GM12873 (cell line): Measurements from ENCODE around the gene KCNC2.

ENCODE experiments used
- TF ChIP-seq, protein P1 (sequence below): IDR thresholded peaks from 2 replicates; pipeline ENCODE4 v1.5.1; 2012; ENCODE audit warnings: low read depth, mild to moderate bottlenecking, moderate library complexity, low read length, control low read depth; ENCODE audit not compliant: insufficient read depth; ENCODE audit errors: missing control alignments

KCNC2 gene

DNA sequence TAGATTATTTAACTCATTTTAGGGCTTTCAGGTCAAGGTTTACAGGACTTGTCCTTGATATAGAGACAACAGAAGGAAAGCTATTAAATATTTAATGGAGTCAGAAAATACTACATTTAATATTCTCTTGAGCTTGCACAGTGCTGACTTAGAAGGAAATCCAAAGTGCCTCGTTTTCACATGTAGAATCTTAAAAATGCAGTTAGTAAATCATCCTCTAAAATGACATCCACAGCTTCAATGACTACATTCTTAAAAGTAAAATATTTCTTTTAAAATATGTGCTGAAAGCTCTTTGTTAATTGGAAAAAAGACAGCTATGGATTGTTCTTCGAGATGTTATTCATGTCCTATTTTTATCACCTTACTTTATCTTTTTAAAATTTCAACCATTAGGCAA lies 146.9 kb downstream of the KCNC2 start:
- TF ChIP-seq, protein P1, sequence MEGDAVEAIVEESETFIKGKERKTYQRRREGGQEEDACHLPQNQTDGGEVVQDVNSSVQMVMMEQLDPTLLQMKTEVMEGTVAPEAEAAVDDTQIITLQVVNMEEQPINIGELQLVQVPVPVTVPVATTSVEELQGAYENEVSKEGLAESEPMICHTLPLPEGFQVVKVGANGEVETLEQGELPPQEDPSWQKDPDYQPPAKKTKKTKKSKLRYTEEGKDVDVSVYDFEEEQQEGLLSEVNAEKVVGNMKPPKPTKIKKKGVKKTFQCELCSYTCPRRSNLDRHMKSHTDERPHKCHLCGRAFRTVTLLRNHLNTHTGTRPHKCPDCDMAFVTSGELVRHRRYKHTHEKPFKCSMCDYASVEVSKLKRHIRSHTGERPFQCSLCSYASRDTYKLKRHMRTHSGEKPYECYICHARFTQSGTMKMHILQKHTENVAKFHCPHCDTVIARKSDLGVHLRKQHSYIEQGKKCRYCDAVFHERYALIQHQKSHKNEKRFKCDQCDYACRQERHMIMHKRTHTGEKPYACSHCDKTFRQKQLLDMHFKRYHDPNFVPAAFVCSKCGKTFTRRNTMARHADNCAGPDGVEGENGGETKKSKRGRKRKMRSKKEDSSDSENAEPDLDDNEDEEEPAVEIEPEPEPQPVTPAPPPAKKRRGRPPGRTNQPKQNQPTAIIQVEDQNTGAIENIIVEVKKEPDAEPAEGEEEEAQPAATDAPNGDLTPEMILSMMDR = no peak

DNA sequence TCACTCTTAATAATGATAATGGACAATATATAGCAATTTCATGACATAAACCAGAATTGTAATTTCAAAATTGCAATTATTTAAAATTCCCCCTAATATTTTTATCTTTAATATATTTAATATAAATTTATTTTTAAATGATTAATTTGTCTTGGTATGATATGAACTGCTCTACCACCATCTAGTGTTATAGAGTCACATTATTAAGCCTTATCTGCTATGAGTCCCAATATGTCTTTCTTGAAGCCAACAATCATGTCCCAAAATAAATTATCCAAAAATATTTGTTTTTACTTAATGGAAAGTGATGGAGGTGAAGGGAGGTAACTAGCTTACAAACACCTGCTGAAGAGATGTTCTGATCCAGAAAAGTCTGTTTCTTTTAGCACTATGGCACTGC lies 151.4 kb downstream of the KCNC2 start:
- TF ChIP-seq, protein P1 = no peak

DNA sequence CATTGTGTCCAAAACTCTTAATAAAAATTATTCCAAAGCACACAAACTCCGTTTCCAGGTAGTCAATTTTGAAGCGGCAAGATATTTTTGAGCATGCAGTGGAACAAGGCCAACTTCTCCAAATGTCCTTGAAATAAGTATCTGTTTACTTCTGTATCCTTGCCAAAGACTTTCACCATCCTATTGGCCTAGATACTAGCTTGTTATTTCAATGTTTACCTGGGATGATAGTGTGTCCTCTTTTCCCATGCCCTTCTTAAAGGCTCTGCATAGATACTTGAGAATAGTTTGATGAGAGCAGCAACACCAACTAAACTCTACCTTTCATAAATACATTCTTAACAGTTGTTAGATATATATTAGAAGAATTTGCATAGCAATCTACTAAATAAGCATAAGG lies 160.9 kb downstream of the KCNC2 start:
- TF ChIP-seq, protein P1 = no peak

DNA sequence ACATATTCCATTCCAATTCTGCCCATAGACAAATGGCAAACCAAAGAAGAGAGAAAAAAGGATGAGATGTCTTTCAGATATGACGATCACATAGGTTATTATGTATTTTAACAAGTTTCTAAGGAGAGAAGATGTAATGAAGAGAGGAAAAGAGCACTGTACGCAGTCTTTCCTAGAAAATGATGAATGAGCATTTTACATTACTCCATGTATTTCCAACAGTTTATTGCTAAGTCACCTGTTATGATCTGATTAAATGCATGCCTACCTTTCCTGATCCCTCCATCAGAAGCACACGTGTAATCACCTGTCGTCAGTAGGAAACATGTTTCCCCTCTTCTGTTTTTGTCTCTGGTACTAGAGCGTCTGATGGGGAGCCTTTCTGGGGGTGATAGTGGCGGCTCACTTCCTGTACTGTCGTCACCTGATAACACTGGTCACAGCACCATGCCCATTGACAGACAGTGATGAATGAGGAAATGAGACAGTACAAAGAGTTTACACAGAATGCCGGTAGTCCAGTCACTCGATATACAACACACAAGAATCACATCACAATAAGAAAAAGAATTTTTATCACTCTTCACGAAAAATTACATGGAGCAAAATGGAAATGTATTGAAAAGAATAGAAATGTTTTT lies 161.6 kb downstream of the KCNC2 start:
- TF ChIP-seq, protein P1 = no peak

DNA sequence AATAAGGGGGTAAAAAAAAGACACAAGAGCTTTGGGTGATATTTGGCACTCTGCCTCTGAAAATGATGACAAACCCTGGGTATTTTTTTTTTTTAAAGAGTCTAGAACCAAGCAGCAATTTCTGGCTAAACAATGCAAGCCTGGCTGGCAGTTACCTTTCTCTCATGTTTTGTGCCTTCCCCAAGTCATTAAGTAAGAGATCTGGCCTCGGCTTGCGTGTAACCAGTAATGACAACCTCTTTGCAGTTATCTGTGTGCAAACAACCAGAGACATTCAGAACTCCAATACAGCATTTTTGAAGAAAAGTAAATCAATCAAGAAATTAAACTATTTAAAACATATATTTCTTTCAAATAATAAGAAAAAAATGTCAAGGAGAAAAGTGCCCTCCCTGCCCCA lies 167.5 kb downstream of the KCNC2 start:
- TF ChIP-seq, protein P1 = no peak

DNA sequence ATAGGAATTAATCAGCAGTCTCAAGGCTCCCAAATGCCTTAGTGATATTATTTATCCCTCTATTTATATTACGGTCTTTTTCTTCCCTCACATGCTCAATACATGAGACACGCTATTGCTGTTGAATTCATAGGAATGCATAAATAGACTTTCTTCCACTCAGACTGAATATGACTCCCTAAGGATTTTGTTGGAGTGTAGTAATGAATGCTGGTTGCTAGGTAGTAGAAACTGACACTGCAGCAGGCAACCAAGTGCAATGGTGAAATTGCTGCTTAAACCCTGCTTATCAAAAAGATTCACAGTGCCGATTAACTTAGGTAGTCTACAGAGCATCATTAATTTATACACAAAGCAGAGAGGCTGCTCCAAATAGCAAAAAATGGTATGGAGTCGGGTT lies 168.2 kb downstream of the KCNC2 start:
- TF ChIP-seq, protein P1 = no peak

DNA sequence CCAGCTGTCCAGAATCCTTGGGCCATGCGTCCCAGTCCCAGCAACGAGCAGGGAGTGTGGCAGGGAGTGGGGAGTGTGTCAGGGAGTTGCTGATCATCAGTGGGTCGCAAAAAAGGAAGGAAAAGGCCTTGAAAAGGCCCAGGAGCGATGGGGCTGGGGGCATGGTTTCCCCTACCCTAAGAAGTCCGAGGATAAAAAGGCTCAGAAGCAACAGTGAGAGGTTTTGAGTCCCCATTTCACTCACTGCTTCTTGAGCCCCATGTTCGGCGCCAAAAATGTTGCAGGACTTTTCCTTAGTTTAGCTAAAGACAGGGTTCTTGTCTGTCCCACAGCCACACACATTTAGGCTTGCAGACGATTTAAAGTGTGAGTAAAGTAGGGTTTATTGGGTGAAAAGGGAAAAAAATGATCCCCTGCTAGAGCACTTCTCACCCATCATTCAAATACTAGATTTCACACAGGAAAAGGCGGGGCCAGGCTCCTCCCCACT lies 189.5 kb downstream of the KCNC2 start:
- TF ChIP-seq, protein P1 = no peak
